GM12878 (cell line): ENCODE data around the gene PLA2G4A.

ENCODE experiments used
- CEBPB ChIP-seq, 2 experiments: fragments of 150-350 bp in 1 of 2; IDR thresholded peaks; 2 replicates each; pipeline ENCODE4 v1.6.1; 2012 to 2014; ENCODE audit warnings: low read depth in 2 of 2, low read length in 2 of 2, borderline replicate concordance in 1 of 2, inconsistent platforms in 1 of 2
- CTCF ChIP-seq, 3 experiments: IDR thresholded peaks in 2 of 3; conservative IDR thresholded peaks in 1 of 3; 2 replicates each; pipeline ENCODE4 v1.5.1; 2011; ENCODE audit warnings: low read depth in 3 of 3, low read length in 3 of 3, mild to moderate bottlenecking in 3 of 3, control low read depth in 2 of 3, moderate library complexity in 2 of 3, inconsistent platforms in 1 of 3, mixed read lengths in 1 of 3; ENCODE audit not compliant: control insufficient read depth in 2 of 3, insufficient read depth in 1 of 3; ENCODE audit errors: extremely low read depth in 1 of 3
- FOXM1 ChIP-seq: IDR thresholded peaks from 2 replicates; pipeline ENCODE4 v1.6.1; 2012; ENCODE audit warnings: low read depth, mild to moderate bottlenecking, inconsistent platforms, low read length, moderate library complexity
- KAT2A ChIP-seq: conservative IDR thresholded peaks from 2 replicates; pipeline ENCODE4 v1.6.1; 2011; ENCODE audit warnings: low read depth, low read length; ENCODE audit not compliant: control insufficient read depth
- KDM1A ChIP-seq: fragments of 200-600 bp; sonication (generic); IDR thresholded peaks from 2 replicates; pipeline ENCODE4 v1.6.1; 2016; ENCODE audit warnings: borderline replicate concordance
- MAX ChIP-seq: IDR thresholded peaks from 2 replicates; pipeline ENCODE4 v1.6.1; 2012; ENCODE audit warnings: low read depth, low read length, improper control_type of control experiment
- RAD21 ChIP-seq: IDR thresholded peaks from 2 replicates; pipeline ENCODE4 v1.6.1; 2011; ENCODE audit warnings: mild to moderate bottlenecking, low read depth, low read length, moderate library complexity; ENCODE audit not compliant: insufficient read depth
- RCOR1 ChIP-seq: conservative IDR thresholded peaks from 2 replicates; pipeline ENCODE4 v1.6.1; 2012; ENCODE audit warnings: low read depth, low read length, improper control_type of control experiment
- SIX5 ChIP-seq: IDR thresholded peaks from 2 replicates; pipeline ENCODE4 v1.6.1; 2011; ENCODE audit warnings: mild to moderate bottlenecking, low read depth, low read length, moderate library complexity; ENCODE audit not compliant: severe bottlenecking
- USF2 ChIP-seq: IDR thresholded peaks from 2 replicates; pipeline ENCODE4 v1.6.1; 2011; ENCODE audit warnings: low read depth, low read length, improper control_type of control experiment, borderline replicate concordance
- ZNF207 ChIP-seq: fragments of 450-650 bp; IDR thresholded peaks from 2 replicates; pipeline ENCODE4 v1.6.1; 2014; ENCODE audit warnings: antibody characterized with exemption, mild to moderate bottlenecking, borderline replicate concordance

GRCh38 chr1:186878356-186878755 is 49.6 kb downstream of the PLA2G4A start:
- no peak for TF ChIP-seq CEBPB (IDR thresholded peaks at IDR 0.05; ENCODE audit: borderline replicate concordance in 1 of 2, low read depth in 2 of 2, low read length in 2 of 2)
- TF ChIP-seq SIX5: no peak
- TF ChIP-seq CTCF (IDR thresholded peaks at IDR 0.05 in 2 of 3, conservative IDR thresholded peaks at IDR 0.05 in 1 of 3; ENCODE audit: control insufficient read depth in 2 of 3, extremely low read depth in 1 of 3, insufficient read depth in 1 of 3, low read depth in 3 of 3, low read length in 3 of 3): no peak
- TF ChIP-seq RCOR1: no peak
- TF ChIP-seq RAD21: no peak
- TF ChIP-seq ZNF207: no peak
- no peak for TF ChIP-seq FOXM1
- no peak for TF ChIP-seq KAT2A
- no peak for TF ChIP-seq KDM1A
- TF ChIP-seq USF2: no peak
- TF ChIP-seq MAX: no peak
